ENCODE measurements around the gene PPP1R16B. TPM values are rescaled to one million over a fixed set of nuclear protein-coding genes. Genes with fewer than 3 reads are reported as not detected.
A peak's percentile ranks its signal among the peaks of the same experiment; 100 is the strongest.

PPP1R16B gene
- total and polyA plus RNA-seq, 10 of the 15 experiments (the other 5 are each of a cell fraction or from before 2014, with no cell fraction given), result 13.4 to 90.2 (median 66.7) TPM

DNA sequence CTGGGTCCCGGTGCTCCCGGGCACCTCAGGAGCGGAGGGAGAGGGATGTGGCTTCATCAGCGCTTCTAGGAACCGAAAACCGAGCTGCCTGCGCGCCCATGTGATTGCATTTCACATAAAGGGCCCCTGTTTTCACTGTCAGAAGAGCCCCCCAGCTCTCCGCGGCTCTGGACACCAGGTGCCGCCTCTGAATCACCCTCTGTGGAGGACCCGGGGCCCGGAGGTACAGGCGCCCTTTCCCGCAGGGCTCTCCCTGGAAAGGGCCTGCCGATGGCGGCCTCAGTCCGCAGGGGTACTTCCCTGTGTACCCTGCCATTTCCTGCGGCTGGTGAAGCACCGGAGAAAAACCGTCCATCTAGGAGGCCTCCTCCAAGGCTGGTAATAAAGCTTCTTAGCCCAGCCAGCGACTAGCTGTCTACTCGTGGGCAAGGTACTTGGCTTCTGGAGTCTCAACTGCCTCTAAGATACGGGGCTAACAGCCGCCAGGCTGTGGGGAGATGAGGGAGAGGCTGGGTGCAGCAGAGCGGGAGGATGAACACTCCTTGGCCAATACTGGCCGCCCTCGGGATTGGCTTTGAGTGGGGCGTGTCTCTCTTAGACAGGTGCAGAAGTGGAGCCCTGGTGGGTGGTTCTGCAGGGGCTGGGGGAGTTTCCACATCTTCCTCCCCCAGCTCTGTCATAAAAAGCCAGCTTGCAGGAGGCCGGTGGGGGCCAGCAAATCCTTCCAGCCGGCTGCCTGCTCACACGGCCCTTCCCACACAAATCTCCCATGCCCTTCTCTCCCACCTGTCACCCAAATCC is 1.6 kb downstream of the PPP1R16B start (continued):
- TF ChIP-seq ZNF207 (IDR thresholded peaks at IDR 0.05; ENCODE audit: borderline replicate concordance) (no peak), TAF1 (IDR thresholded peaks at IDR 0.05; ENCODE audit: borderline replicate concordance, low read depth, low read length) (0 out of 2 replicates have a peak, but pooled peaks have one; percentile 19), POLR2AphosphoS5 (IDR thresholded peaks at IDR 0.05; ENCODE audit: low read length) (peak; percentile 79)

DNA sequence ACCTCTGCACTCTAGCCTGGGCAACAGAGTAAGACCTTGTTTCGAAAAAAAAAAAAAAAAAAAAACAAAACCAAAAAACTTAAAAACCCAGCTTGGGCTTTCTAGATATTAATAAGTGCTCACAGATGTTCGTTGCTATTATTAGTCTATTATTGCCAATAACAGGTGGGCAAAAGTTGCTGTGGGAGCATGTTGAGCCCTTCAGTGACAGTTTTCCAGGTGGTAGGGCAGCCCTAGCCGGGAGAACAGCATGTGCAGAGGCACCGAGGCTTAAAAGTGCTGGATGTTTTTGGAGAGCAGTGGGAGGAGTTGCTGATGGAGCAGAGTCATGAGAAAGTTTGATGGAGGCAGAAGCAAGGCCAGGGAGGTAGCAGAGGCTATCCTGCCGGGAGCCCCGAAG is 4.4 kb downstream of the PPP1R16B start:
- Histone ChIP-seq H3K4me2 (ENCODE audit: control insufficient read depth, insufficient read depth) (peak overlapping the region; percentile 87), H3K36me3 (ENCODE audit: control insufficient read depth in 2 of 2, insufficient read depth in 2 of 2, low read length in 1 of 2) (peaks cover 0 to 4% of the 10 kb centered on the region in 2 experiments), H2AFZ (ENCODE audit: control insufficient read depth, low read depth, low read length) (no peak overlapping the region), H3K27me3 (replicated peaks in 1 of 2; ENCODE audit: control insufficient read depth in 2 of 2, insufficient read depth in 2 of 2, low read length in 1 of 2) (no peaks in the 10 kb centered on the region), H3K4me3 (peak overlapping the region; percentile 60; the same call in 1 of the 2 replicates), H3K9ac (ENCODE audit: control insufficient read depth, insufficient read depth, low read length) (peak overlapping the region; percentile 52; the same call in 1 of the 2 replicates), H4K20me1 (ENCODE audit: control insufficient read depth, insufficient read depth) (peaks cover 3% of the 10 kb centered on the region; the same call in 1 of the 2 replicates), H3K4me1 (ENCODE audit: control insufficient read depth, insufficient read depth, low read length) (peaks cover 56% of the 10 kb centered on the region), H3K27ac (ENCODE audit: control insufficient read depth, insufficient read depth) (peak overlapping the region; percentile 84), H3K79me2 (ENCODE audit: control insufficient read depth, insufficient read depth, low read length) (peaks cover 94% of the 10 kb centered on the region), H3K9me3 (replicated peaks; ENCODE audit: control insufficient read depth, insufficient read depth, low read length) (no peaks in the 10 kb centered on the region)
- RAD21 ChIA-PET (ENCODE audit: unreplicated experiment), result interaction anchor here (0.5 to 7.6 kb wide), 11 partner anchors 22 to 175 kb away, joined by 3 to 167 read pairs (median 7); no protein-coding TSS in a partner anchor
- POLR2A ChIA-PET, result interaction anchor here (0.8 to 6.4 kb wide), 10 partner anchors 9 to 83 kb away, joined by 3 to 76 read pairs (median 4); no protein-coding TSS in a partner anchor
- ATAC-seq (no peak), DNase-seq (ENCODE audit: low read depth, low spot score) (no peak), FAIRE-seq (no peak)
- no TSS peak for BruUV-seq (replicated peaks)
- SMC1A ChIA-PET (ENCODE audit: uncharacterized antibody, unreplicated experiment), result interaction anchor here (0.8 to 11.1 kb wide), 10 partner anchors 9 to 83 kb away, joined by 3 to 187 read pairs (median 24); partner anchors contain the start of gene ACTR5
- in situ Hi-C loops (cut with MboI), result loop anchor here (5.0 kb wide), 1 partner anchor 62 kb away; no protein-coding TSS in a partner anchor
- CTCF ChIA-PET, result interaction anchor here (1.3 to 6.8 kb wide), 8 partner anchors 32 to 240 kb away, joined by 4 to 91 read pairs (median 40); partner anchors contain the start of gene ACTR5
- intact Hi-C loops (cut with micrococcal nuclease; ENCODE audit: unreplicated experiment), result loop anchor here (1.0 kb wide), 1 partner anchor 83 kb away; no protein-coding TSS in a partner anchor
- WGBS (ENCODE audit: insufficient coverage, insufficient replicate concordance, low lambda C conversion rate, missing lambda C conversion rate), result 4% methylated on average over 6 of the region's 6 CpGs
- TF ChIP-seq RCOR1 (conservative IDR thresholded peaks at IDR 0.05; ENCODE audit: low read depth, low read length) (no peak), DPF2 (IDR thresholded peaks at IDR 0.05) (no peak), TCF12 (IDR thresholded peaks at IDR 0.05; ENCODE audit: low read depth, low read length) (peak; percentile 79; the same call in 1 of the 2 replicates), BACH1 (IDR thresholded peaks at IDR 0.05; ENCODE audit: borderline replicate concordance) (no peak), EP300 (IDR thresholded peaks at IDR 0.05; ENCODE audit: borderline replicate concordance in 1 of 2, control insufficient read depth in 1 of 2, low read depth in 2 of 2, low read length in 2 of 2) (peak in 1 of 2 experiments; percentile 42; a peak in 1 of 4 replicates), ZNF384 (IDR thresholded peaks at IDR 0.05; ENCODE audit: borderline replicate concordance, low read depth, low read length) (peak; percentile 67), BCL11A (IDR thresholded peaks at IDR 0.05; ENCODE audit: low read depth, low read length) (no peak)
- TF ChIP-seq, protein P1, sequence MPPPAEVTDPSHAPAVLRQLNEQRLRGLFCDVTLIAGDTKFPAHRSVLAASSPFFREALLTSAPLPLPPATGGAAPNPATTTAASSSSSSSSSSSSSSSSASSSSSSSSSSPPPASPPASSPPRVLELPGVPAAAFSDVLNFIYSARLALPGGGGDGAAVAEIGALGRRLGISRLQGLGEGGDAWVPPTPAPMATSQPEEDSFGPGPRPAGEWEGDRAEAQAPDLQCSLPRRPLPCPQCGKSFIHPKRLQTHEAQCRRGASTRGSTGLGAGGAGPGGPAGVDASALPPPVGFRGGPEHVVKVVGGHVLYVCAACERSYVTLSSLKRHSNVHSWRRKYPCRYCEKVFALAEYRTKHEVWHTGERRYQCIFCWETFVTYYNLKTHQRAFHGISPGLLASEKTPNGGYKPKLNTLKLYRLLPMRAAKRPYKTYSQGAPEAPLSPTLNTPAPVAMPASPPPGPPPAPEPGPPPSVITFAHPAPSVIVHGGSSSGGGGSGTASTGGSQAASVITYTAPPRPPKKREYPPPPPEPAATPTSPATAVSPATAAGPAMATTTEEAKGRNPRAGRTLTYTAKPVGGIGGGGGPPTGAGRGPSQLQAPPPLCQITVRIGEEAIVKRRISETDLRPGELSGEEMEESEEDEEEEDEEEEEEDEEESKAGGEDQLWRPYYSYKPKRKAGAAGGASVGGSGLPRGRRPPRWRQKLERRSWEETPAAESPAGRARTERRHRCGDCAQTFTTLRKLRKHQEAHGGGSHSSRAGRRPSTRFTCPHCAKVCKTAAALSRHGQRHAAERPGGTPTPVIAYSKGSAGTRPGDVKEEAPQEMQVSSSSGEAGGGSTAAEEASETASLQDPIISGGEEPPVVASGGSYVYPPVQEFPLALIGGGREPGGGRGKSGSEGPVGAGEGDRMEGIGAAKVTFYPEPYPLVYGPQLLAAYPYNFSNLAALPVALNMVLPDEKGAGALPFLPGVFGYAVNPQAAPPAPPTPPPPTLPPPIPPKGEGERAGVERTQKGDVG (CRISPR knock-in tag; IDR thresholded peaks at IDR 0.05), result no peak
- TF ChIP-seq, protein P2, sequence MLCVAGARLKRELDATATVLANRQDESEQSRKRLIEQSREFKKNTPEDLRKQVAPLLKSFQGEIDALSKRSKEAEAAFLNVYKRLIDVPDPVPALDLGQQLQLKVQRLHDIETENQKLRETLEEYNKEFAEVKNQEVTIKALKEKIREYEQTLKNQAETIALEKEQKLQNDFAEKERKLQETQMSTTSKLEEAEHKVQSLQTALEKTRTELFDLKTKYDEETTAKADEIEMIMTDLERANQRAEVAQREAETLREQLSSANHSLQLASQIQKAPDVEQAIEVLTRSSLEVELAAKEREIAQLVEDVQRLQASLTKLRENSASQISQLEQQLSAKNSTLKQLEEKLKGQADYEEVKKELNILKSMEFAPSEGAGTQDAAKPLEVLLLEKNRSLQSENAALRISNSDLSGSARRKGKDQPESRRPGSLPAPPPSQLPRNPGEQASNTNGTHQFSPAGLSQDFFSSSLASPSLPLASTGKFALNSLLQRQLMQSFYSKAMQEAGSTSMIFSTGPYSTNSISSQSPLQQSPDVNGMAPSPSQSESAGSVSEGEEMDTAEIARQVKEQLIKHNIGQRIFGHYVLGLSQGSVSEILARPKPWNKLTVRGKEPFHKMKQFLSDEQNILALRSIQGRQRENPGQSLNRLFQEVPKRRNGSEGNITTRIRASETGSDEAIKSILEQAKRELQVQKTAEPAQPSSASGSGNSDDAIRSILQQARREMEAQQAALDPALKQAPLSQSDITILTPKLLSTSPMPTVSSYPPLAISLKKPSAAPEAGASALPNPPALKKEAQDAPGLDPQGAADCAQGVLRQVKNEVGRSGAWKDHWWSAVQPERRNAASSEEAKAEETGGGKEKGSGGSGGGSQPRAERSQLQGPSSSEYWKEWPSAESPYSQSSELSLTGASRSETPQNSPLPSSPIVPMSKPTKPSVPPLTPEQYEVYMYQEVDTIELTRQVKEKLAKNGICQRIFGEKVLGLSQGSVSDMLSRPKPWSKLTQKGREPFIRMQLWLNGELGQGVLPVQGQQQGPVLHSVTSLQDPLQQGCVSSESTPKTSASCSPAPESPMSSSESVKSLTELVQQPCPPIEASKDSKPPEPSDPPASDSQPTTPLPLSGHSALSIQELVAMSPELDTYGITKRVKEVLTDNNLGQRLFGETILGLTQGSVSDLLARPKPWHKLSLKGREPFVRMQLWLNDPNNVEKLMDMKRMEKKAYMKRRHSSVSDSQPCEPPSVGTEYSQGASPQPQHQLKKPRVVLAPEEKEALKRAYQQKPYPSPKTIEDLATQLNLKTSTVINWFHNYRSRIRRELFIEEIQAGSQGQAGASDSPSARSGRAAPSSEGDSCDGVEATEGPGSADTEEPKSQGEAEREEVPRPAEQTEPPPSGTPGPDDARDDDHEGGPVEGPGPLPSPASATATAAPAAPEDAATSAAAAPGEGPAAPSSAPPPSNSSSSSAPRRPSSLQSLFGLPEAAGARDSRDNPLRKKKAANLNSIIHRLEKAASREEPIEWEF (IDR thresholded peaks at IDR 0.05; ENCODE audit: insufficient replicate concordance, low read depth, low read length), result no peak

All from GM12878 (cell line).